Measurements from ENCODE around the gene TRAF1.

Gene TRAF1

GRCh38 chr9:120924698-120925534 is 1.7 kb downstream of the TRAF1 start:
- in situ Hi-C loops (cut with HindIII; ENCODE audit: low sequenced_read_pairs), result no loop called here

GRCh38 chr9:120923620-120924328 is 2.8 kb downstream of the TRAF1 start:
- in situ Hi-C loops (cut with HindIII; ENCODE audit: low sequenced_read_pairs), result no loop called here

- in situ Hi-C loops (cut with HindIII; ENCODE audit: low sequenced_read_pairs), result no loop called here
These were observed 4.0 kb downstream of the TRAF1 start for GRCh38 chr9:120922404-120923195.

GRCh38 chr9:120921661-120922181 is 4.9 kb downstream of the TRAF1 start:
- in situ Hi-C loops (cut with HindIII; ENCODE audit: low sequenced_read_pairs), result no loop called here

GRCh38 chr9:120920806-120921178 is 5.8 kb downstream of the TRAF1 start:
- in situ Hi-C loops (cut with HindIII; ENCODE audit: low sequenced_read_pairs), result no loop called here

- in situ Hi-C loops (cut with HindIII; ENCODE audit: low sequenced_read_pairs), result no loop called here
These were observed 6.5 kb downstream of the TRAF1 start for GRCh38 chr9:120919843-120920805.

- in situ Hi-C loops (cut with HindIII; ENCODE audit: low sequenced_read_pairs), result no loop called here
These were observed 7.4 kb downstream of the TRAF1 start for GRCh38 chr9:120918931-120919842.

GRCh38 chr9:120917929-120918762 is 8.4 kb downstream of the TRAF1 start:
- in situ Hi-C loops (cut with HindIII; ENCODE audit: low sequenced_read_pairs), result no loop called here

- in situ Hi-C loops (cut with HindIII; ENCODE audit: low sequenced_read_pairs), result no loop called here
These were observed 9.4 kb downstream of the TRAF1 start for GRCh38 chr9:120916991-120917880.

GRCh38 chr9:120916588-120916987 is 10.0 kb downstream of the TRAF1 start:
- in situ Hi-C loops (cut with HindIII; ENCODE audit: low sequenced_read_pairs), result no loop called here

GRCh38 chr9:120915854-120916470 is 10.6 kb downstream of the TRAF1 start:
- in situ Hi-C loops (cut with HindIII; ENCODE audit: low sequenced_read_pairs), result no loop called here

- in situ Hi-C loops (cut with HindIII; ENCODE audit: low sequenced_read_pairs), result no loop called here
These were observed 11.6 kb downstream of the TRAF1 start for GRCh38 chr9:120914953-120915352.

GRCh38 chr9:120914396-120914795 is 12.2 kb downstream of the TRAF1 start:
- in situ Hi-C loops (cut with HindIII; ENCODE audit: low sequenced_read_pairs), result no loop called here

GRCh38 chr9:120913647-120914264 is 12.8 kb downstream of the TRAF1 start:
- in situ Hi-C loops (cut with HindIII; ENCODE audit: low sequenced_read_pairs), result no loop called here

- in situ Hi-C loops (cut with HindIII; ENCODE audit: low sequenced_read_pairs), result no loop called here
These were observed 13.5 kb downstream of the TRAF1 start for GRCh38 chr9:120912958-120913646.
